Left forelimb (tissue), 1 donor: ENCODE results near the gene TNFRSF4.

ENCODE experiments used
- DNase-seq: peaks from one replicate; pipeline ENCODE4 v3.0.0-alpha.2; 2018; ENCODE audit warnings: low spot score

The TNFRSF4 gene

DNA sequence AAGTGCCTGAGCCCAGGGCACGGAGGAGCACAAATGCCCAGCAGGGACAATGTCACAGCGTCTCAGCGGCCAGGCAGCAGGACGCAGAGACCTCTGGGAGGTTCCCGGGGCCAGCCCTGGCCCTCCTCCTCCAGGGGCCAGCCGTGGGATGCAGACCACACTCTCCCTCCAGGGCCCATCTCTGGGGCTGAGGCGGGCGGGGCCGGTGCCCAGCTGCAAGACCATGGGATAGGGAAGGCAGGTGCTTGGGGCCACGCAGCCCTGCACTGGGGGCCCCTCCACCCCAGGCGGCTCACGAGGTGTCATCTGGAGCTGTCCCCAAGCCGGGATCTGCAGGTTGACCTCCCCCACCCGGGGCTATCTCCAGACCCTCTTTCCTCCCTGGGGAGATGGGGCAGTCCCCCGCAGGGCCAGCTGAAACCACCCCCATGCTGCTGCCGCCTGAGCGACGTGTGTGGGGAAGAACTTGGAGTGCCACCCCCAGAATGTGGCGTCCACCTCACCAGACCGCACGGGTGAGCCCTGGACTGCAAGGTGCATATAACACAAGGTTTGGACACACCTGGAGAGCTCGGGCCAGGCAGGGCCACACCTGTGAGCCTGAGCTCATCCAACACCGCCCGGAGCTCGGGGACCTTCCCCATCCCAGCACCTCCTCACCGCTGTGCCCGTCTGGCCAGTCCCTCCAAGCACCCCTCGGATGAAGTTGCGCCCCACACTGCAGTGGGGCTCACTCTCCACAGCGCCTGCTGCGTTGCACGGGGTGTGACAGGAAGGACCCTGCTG, 44.3 kb downstream of the TNFRSF4 start:
- peak; percentile 62 for DNase-seq

DNA sequence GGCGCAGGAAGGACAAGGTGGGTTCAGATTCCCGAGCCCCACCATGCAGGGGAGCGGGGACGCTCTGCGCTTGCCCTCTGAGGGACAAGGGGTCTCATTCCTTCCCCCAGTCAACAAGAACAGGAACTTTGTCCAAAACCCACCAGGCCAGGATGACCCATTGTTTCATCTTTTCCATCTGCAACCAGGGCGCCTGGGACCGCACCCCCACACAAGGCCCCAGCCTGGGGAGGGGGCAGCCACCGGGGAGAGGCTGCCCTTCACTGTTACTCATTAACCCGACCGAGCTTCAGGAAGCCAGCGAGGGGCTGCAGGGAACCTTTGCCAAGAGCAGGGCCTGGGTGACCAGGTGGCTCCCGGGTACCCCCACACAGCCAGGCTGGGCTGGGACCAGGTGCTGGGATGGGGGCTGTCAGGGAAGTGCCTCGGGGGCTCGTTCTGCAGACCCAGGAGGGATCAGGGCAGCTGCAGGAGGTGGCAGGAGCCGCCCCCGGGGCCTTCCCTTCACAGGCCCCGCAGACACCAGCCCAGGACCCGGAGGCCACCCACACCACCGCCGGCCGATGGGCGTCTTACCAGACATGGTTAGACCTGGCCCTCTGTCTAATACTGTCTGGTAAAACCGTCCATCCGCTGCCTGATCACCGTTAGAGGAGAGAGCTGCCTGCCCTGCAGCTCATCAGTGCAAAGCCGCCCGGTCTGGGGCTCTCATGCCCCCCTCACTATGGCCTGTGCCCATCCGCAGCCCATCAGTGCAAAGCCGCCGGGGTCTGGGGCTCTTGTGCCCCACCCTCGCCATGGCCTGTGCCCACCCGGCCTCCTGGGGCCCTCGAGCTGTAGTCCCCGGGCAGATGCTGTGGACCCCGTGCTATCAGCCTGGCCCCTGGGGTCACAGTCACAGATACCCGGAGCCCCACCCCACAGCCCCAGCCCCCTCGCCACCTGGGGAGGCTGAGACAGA, 45.2 kb downstream of the TNFRSF4 start:
- peak; percentile 60 for DNase-seq

DNA sequence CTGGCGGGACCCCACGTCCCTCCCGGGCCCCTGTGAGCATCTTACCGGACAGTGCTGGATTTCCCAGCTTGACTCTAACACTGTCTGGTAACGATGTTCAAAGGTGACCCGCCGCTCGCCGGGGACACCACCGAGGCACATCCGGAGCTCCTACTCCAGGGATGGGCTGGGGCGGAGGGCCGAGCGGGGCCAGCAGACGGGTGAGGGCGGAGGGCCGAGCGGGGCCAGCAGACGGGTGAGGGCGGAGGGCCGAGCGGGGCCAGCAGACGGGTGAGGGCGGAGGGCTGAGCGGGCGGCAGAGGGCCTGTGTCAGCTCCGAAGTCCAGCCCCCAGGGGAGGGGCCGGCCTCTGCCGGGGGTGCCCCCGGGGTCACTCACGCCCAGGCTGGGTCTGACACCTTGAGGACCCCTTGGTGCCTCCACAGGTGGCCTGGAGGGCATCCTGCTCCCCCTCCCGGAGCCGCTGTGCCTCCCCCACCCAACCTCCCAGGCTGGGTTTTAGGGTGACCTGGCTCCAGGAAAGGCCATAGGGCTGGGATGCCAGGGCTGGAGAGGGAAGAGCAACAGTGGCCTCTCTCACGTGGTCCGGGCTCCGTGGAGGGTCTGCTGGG, 46.0 kb downstream of the TNFRSF4 start:
- DNase-seq: no peak

DNA sequence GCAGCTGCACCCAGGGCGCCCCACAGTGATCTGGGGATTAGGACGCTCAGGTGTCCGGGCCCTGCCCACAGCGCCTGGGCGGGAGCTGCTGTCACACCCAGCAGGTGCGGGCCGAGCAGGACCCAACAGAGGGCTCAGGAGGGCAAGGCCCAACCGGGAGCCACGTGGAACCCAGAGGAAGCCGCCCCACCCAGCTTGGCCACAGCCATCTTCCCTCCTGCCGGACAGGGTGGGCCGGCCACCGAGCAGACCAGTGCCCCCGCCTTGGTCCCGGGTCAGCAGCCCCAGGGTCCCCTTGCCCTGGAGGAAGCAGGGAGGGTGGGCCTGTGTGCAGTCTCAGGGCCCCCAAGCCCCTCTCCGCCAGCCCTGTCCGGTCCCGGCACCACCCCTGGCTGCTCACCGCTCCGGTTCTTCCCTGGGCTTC, 46.5 kb downstream of the TNFRSF4 start:
- DNase-seq: no peak

DNA sequence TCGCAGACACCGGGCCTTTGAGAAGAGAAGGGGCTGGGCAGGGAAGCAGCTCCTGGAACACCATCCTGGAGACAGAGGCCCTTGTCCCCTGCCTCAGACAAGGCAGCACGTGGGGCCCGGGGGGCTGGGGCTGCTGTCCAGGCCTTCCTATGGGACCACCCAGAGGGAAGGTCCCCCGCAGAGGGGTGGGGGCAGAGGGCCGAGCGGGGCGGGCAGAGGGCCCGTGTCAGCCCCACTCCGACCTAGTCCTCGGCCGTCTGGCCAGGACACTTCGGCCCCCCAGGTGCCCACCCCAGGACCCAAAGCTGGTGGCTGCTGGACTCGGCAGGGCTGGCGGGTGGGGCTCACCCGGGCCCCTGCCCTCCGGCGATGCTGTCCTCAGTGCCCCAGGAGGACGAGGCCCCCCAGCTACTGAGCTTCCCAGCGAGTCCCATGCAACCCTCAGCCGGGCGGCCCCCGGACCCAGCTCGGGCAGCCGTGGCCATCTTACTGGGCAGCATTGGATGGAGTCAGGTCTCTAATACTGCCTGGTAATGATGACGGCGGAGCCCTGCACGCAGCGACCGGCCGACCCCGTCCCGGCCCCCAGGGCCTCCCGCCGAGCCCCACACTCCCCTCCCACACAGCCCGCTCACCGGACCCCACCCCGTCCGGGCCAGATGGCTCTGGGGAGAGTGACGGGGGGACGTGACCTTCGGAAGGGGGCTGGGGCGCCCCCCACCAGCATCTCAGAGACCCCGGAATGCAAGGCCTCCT, 47.1 kb downstream of the TNFRSF4 start:
- DNase-seq: no peak

DNA sequence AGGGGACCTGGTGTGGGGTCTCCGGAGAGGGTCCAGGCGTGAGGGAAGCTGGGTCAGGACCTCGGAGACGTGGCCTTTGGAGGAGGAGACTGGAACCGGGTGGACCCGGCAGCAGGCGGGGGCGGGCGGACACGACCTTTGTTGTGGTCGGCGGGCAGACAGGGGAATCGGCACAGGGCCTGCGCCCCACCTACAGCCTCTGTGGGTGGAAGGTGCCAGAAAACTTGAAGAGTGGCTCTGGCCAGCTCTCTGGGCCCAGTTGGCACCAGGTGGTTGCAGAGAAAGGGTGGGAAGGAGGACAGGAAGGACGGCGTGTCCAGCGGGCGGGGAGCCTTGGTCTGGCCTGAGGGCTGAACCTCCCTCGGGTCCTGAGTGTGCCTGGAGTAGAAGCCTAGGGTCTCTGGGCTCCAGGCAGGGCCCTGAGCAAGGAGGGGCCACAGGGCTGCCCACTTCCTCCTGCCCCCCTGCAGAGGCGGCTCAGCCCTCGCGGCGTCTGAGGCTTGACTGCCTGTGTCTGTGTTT, 48.0 kb downstream of the TNFRSF4 start:
- no peak for DNase-seq

DNA sequence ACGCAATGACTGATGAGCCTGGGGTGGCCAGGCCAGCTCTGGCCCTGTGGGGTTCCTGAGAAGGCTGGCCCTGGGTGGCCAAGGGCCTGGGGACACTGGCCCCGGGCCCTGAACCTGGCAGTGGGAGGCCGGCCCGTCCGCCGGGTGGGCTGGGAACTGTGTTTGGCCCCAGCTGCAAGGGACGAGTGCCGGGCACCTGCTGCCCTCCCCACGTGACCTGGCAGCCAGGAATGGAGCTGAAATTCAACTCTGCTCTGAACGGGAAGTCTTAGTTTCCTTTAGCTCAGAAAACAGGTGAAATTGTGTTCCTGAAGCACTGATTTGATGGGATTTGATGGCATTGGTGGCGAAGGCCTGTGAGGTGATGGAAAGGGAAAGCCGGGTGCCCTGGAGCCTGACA, 48.5 kb downstream of the TNFRSF4 start:
- DNase-seq: no peak

DNA sequence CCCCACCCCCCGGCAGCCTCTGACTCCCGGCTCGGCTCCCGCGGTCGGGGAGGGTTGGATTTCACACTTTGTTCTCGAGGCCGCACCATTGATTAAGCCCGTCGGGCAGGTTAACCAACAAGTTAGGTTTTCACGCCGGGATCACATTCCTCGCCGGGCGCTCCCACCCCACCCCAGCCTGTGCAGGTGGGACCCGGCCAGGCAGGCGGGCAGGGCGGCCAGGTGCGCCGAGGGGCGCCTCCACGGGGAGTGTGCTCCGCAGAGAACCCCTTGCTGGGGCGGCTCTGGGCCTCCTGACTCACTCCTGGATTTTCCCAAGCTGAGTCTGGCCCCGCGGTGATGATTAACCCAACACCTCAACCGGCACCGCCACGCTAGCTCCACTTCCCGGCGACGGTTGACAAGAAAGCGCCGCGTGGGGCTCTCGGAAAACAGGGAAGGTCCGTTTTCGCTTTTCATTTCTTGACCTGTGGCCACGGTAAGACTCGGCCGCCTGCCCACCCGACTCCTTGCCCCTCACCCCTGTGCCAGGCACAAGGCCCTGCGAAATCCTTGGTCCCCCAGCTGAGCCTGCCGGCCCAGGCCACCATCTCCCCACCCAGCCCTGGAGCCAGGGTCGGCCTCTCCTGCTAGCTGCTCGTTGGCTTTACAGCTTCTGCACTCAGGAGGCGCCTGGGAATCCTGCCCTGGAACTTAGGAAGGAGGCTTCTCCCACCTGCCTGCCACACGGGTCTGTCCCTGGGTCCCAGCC, 49.1 kb downstream of the TNFRSF4 start:
- DNase-seq: no peak

DNA sequence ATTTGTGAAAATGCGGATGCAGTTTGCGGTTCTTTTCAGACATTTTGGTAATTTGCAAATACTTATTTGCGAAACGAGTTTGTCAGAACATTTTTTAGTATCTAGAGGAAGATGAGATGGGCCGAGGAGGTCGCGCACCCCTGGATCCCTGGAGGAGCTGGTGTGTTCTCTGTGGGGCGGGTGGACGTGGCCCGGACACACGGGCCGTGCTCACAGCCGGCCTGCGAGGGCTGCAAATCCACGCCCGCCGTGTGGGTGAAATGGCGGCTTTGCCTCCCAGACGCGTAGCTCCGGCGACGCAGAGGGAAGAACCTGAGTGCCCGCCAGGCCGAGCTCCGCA, 49.6 kb downstream of the TNFRSF4 start:
- DNase-seq: no peak

DNA sequence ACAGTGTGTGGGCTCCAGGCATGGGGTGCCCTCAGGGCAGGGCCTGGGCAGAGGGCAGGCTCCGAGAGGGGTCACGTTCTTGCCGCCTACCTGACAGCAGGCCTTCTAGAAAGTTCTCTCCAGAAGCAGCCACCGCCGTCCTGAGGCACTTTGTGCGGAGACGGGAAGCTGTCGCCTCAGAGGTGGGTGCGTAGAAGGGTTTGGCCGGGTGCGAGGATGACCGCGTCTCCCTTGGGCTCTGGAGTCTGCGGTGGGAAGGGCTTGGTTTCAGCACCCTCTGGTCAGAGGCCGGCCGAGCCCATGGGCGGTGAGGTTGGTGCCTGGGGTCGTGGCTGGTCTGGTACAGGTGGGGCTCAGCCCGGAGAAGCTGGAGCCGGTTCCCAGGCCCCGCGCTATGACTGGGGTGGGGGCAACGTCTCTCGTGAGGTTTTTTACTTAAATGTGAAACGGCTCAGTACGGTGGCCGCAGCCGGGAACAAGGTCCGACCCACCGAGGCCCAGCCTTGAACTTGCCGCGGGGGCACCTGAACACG, 50.3 kb downstream of the TNFRSF4 start:
- DNase-seq: no peak

DNA sequence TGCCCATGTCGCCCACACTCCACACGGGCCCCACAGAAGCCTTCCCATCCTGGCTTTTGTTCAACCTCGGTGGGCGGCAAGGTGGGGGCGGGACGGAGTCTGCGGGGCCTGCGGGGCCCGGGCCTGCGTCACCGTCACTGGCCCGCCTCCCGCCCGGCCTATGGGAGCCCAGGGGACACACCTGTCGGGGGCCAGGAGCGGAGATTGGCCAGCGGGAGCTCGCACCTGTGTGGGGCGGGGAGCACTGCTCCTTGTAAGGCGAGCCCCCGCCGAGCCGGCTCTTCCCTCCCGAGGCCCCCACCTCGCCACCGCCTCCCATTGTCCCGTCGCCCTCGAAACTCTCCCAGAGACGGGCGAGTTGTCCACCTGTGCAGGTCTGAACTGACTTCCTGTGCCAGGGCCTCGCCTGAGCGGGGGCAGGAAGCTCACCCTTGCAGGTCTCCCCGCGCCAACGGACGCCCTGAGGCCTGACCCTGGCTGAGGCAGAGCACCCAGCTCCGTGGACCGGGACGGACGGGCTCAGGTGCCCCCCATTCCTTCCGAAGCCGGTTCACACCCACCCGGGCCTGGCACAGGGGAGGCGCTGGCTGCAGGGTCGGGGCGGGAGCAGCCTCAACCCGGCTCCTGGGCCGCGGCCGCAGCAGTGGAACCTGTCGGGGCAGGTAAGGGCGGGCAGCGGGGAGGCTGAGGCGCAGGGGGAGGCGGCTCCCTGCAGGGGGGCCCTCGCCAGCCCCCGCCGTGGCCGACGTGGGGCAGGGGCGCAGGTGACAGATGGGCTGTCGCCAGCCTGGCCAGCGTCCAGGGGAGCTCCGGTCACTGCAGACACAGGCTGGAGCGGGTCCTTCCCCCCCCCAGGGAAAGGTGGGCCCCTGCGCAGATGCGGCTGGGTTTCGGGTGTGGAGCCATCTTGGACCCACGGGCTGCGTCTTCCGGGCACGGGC, 51.1 kb downstream of the TNFRSF4 start:
- DNase-seq: no peak

DNA sequence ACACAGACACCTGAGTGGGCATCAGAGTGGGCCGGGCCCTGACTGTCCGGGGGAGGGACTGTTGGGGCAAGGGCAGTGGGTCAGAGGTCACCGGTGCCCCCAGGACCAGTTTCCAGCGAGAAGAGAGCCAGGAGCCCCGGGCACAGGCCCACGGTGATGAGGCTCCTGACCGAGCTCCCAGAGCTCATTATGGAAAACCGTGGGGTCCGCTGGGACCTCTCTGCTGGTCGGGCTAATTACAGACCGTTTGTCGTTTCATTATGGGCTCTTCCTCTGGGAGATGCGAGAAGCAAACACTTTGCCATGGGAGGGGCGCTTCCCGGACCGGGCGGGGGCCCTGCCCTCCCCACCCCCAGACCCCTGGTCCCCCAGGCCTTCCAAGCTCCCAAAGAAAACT, 52.3 kb downstream of the TNFRSF4 start:
- no peak for DNase-seq
